Esophagus squamous epithelium (tissue), 5 donors: ENCODE data around the gene ARHGAP40. TPM values are rescaled to one million over a fixed set of nuclear protein-coding genes. Genes with fewer than 3 reads are reported as not detected.

Experiments used
- DNase-seq: peaks from one replicate; lab custom pipeline; 2025; lab: John Stamatoyannopoulos, UW
- H3K27ac ChIP-seq, 4 donors: fragments of 200-600 bp; sonication (generic); one replicate each; pipeline ENCODE4 v1.5.1; 2016 to 2019; ENCODE audit warnings: mild to moderate bottlenecking in 1 of 4
- H3K27me3 ChIP-seq, 4 donors: fragments of 200-600 bp; sonication (generic); 1 replicate in 3 of 4; 2 replicates in 1 of 4; pipeline versions ENCODE4 v1.5.1 to v1.6.0; 2017 to 2021; ENCODE audit warnings: antibody characterized with exemption in 1 of 4
- H3K36me3 ChIP-seq, 3 donors: fragments of 200-600 bp; sonication (generic); one replicate each; pipeline ENCODE4 v1.5.1; 2016 to 2019
- H3K4me1 ChIP-seq, 3 donors: fragments of 200-600 bp; sonication (generic); one replicate each; pipeline ENCODE4 v1.5.1; 2017 to 2019
- H3K4me3 ChIP-seq, 4 donors: fragments of 200-600 bp; sonication (generic); 1 replicate in 3 of 4; 2 replicates in 1 of 4; pipeline ENCODE4 v1.5.1; 2016 to 2019; ENCODE audit warnings: mild to moderate bottlenecking in 2 of 4, moderate library complexity in 1 of 4
- H3K9me3 ChIP-seq, 3 donors: fragments of 200-600 bp; sonication (generic); one replicate each; pipeline ENCODE4 v1.5.1; 2016 to 2019
- CTCF ChIP-seq, 6 experiments: fragments of 450-650 bp in 4 of 6; fragments of 200-600 bp in 2 of 6; sonication (generic) in 2 of 6; IDR thresholded peaks; one replicate each; pipeline ENCODE4 v1.5.1; 2016 to 2019; ENCODE audit warnings: antibody characterized with exemption in 6 of 6, mild to moderate bottlenecking in 4 of 6, moderate library complexity in 4 of 6
- POLR2A ChIP-seq, 4 donors: fragments of 450-650 bp; IDR thresholded peaks; one replicate each; pipeline ENCODE4 v1.6.1; 2017; ENCODE audit warnings: antibody characterized with exemption in 4 of 4, mild to moderate bottlenecking in 4 of 4, moderate library complexity in 3 of 4
- WGBS, 2 donors: methylation state at CpG; one replicate each; pipeline ENCODE4 v1.1.5; 2018; 5-methylcytosine and 5-hydroxymethylcytosine counted together
- intact Hi-C: fragments of 100-400 bp; cut with DNase I; formaldehyde crosslinking; loops from one replicate; pipeline ENCODE4 v1.15.0; 2022
- total RNA-seq, 4 donors: library from RNA; depleted of rRNA; stranded (reverse); fragments of >200 nt; gene quantifications; one replicate each; pipeline ENCODE4 v1.1.0, GENCODE V29; 2016
- donor health status: DM: yes; HTN: yes; CAD: no.

Gene ARHGAP40
- total RNA-seq, 4 donors from 2014 or later = 4.7 to 14.8 (median 12.4) TPM

- H3K27ac ChIP-seq = no peak overlapping the region
- intact Hi-C loops = no loop called here
- no peak for DNase-seq
- no peak for TF ChIP-seq CTCF (IDR thresholded peaks at IDR 0.05)
- TF ChIP-seq POLR2A (IDR thresholded peaks at IDR 0.05) = no peak
- no peaks in the 10 kb centered on the region for H3K4me1 ChIP-seq
- no peak overlapping the region for H3K4me3 ChIP-seq
- H3K9me3 ChIP-seq = no peaks in the 10 kb centered on the region
- no peaks in the 10 kb centered on the region for H3K36me3 ChIP-seq
- peaks cover 0 to 17% (median 0%) of the 10 kb centered on the region in 4 donors for H3K27me3 ChIP-seq
Measured at GRCh38 chr20:38625896-38626295, 24.3 kb downstream of the ARHGAP40 start.

DNA sequence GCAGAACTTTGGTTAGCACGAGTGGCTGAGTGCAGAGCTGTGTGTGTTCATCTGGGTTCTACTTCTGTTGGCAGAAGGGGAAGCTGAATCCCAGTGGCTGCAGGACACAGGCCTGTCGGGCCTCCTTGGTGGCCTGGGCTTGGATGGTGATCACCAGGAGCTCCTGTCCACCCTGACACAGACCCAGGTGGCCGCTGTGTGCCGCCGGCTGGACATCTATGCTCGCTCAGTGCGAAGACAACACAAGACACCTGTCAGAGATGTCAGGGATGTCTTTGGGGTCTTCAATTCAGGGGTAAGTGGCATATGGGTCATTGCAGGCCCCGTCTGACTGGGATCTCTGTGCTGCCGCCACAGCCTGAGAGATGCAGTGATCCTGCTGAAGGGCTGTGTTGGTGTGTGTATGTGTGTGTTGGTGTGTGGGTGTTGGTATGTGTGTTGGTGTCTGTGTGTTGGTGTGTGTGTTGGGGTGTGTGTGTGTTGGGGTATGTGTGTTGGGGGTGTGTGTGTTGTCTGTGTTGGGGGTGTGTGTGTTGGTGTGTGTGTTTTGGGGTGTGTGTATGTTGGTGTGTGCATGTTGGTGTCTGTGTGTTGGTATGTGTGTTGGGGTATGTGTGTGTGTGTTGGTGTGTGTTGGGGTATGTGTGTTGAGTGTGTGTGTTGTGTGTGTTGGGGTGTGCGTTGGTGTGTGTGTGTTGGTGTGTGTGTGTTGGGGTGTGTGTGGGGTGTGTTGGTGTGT lies 25.5 kb downstream of the ARHGAP40 start:
- Histone ChIP-seq H3K4me3 (no peak overlapping the region), H3K27me3 (peaks cover 0 to 12% (median 0%) of the 10 kb centered on the region in 4 donors), H3K9me3 (no peaks in the 10 kb centered on the region), H3K4me1 (no peaks in the 10 kb centered on the region), H3K27ac (no peak overlapping the region), H3K36me3 (no peaks in the 10 kb centered on the region)
- DNase-seq = no peak
- intact Hi-C loops = no loop called here
- 58 to 96% methylated on average over 2 to 6 of the region's 10 CpGs for WGBS, 2 donors
- no peak for TF ChIP-seq CTCF (IDR thresholded peaks at IDR 0.05)

DNA sequence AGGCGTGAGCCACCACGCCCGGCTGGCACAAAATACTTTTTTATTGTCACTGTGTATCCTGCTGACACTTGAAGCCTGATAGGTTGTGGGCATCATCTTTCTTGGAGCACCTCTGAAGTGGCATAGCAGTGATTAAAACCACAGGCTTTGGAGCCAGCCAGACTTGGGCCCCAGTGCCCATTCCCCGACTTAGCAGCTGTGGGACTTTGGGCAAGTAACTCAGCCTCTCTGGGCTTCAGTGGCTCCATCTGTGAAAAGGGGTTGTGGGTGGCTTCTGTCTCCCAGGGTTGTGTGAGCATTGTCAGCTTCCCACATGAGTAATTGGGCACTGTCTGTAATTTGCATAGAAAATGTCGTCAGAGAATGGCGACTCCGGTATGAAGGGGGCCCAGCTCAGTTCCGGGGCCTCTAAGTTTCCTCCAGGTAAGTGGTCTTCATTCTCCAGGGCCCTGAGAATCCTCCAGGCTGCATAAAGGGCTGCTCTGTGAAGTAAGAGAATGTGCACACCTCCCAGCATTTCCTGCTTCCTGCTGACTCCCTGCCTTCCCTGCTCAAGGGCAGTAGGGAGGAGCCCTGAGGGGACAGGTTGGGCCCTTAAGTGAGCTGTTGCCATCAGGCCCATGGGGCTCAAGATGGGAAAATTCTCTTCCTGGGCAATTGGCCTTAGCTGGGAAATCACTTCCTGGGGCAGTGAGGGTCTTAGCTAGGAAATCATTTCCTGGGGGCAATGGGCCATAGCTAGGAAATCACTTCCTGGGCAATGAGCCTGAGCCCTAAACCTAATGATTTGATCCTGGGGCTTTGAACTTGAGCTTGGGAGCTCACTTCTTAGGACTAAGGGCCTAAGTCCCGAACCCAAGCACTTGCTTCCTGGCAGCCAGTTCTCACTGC lies 27.2 kb downstream of the ARHGAP40 start:
- no peak for DNase-seq
- no peaks in the 10 kb centered on the region for H3K4me1 ChIP-seq
- TF ChIP-seq CTCF (IDR thresholded peaks at IDR 0.05) (no peak), POLR2A (IDR thresholded peaks at IDR 0.05) (no peak)
- intact Hi-C loops = no loop called here
- no peaks in the 10 kb centered on the region for H3K9me3 ChIP-seq
- WGBS, 2 donors = 75 to 87% methylated on average over 7 of the region's 9 CpGs
- no peak overlapping the region for H3K27ac ChIP-seq
- H3K27me3 ChIP-seq = peaks cover 0 to 12% (median 0%) of the 10 kb centered on the region in 4 donors
- no peak overlapping the region for H3K4me3 ChIP-seq
- H3K36me3 ChIP-seq = no peaks in the 10 kb centered on the region

DNA sequence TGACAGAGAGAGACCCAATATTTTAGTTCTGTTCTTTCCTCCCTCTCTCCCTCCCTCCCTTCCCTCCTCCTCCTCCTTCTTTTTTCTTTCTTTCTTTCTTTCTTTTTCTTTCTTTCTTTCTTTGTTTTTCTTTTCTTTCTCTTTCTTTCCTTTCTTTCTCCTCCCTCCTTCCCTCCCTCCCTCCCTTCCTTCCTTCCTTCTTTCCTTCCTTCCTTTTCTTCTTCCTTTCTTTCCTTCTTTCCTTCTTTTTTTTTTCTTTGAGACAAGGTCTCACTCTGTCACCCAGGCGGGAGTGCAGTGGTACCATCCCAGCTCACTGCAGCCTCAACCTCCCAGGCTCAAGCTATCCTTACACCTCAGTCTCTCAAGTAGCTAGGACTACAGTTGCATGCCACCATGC lies 28.4 kb downstream of the ARHGAP40 start:
- H3K27ac ChIP-seq = no peak overlapping the region
- no peak overlapping the region for H3K4me3 ChIP-seq
- DNase-seq = no peak
- H3K27me3 ChIP-seq = peaks cover 0 to 23% (median 0%) of the 10 kb centered on the region in 4 donors
- WGBS, 2 donors = 50 to 67% methylated on average over 1 of the region's 1 CpG
- no peaks in the 10 kb centered on the region for H3K9me3 ChIP-seq
- no peak for TF ChIP-seq CTCF (IDR thresholded peaks at IDR 0.05)
- no peak for TF ChIP-seq POLR2A (IDR thresholded peaks at IDR 0.05)
- intact Hi-C loops = no loop called here
- H3K36me3 ChIP-seq = no peaks in the 10 kb centered on the region
- H3K4me1 ChIP-seq = no peaks in the 10 kb centered on the region

DNA sequence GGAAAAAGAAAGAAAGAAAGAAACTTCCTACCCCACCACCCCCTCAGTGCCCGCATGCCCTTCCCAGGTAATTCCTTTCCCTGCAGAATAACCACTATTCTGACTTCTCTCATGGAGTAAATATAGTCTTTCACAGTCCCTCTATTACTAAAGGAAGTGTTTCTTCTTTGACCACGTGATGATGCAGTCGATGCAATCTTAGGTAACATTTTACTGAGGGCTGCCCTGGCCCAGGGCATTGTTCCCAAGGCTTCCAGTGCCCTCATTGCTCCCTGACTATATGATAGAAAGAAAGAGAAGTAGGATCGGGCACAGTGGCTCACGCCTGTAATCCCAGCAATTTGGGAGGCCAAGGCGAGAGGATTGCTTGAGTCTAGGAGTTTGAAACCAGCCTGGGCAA lies 29.1 kb downstream of the ARHGAP40 start:
- Histone ChIP-seq H3K9me3 (no peaks in the 10 kb centered on the region), H3K4me3 (no peak overlapping the region), H3K36me3 (no peaks in the 10 kb centered on the region), H3K27ac (no peak overlapping the region), H3K4me1 (no peaks in the 10 kb centered on the region), H3K27me3 (peaks cover 0 to 23% (median 0%) of the 10 kb centered on the region in 4 donors)
- TF ChIP-seq CTCF (IDR thresholded peaks at IDR 0.05) (no peak), POLR2A (IDR thresholded peaks at IDR 0.05) (no peak)
- 36 to 56% methylated on average over 3 to 5 of the region's 6 CpGs for WGBS, 2 donors
- no peak for DNase-seq
- intact Hi-C loops = no loop called here
